Measurements from ENCODE around the gene TRIM65.

GRCh38 chr17:75910699-75911098, 13.9 kb upstream of the TRIM65 start:
- TF ChIP-seq CBX3 (IDR thresholded peaks at IDR 0.05; ENCODE audit: borderline replicate concordance, low read depth) = no peak
- TF ChIP-seq KAT2A (conservative IDR thresholded peaks at IDR 0.05; ENCODE audit: control insufficient read depth, low read depth, low read length) = no peak
- no peak for TF ChIP-seq POLR2AphosphoS5 (IDR thresholded peaks at IDR 0.05; ENCODE audit: low read length)
- TF ChIP-seq SMARCA5 (IDR thresholded peaks at IDR 0.05) = no peak
- no peak for TF ChIP-seq POLR2A (IDR thresholded peaks at IDR 0.05; ENCODE audit: low read depth, low read length)
- TF ChIP-seq BCLAF1 (IDR thresholded peaks at IDR 0.05) = no peak
- TF ChIP-seq CTCF (IDR thresholded peaks at IDR 0.05 in 2 of 3, conservative IDR thresholded peaks at IDR 0.05 in 1 of 3; ENCODE audit: control insufficient read depth in 2 of 3, extremely low read depth in 1 of 3, insufficient read depth in 1 of 3, low read depth in 3 of 3, low read length in 3 of 3) = no peak
- TF ChIP-seq EZH2 (IDR thresholded peaks at IDR 0.05; ENCODE audit: borderline replicate concordance, control insufficient read depth, low read depth, low read length) = no peak
- TF ChIP-seq ATF3 (IDR thresholded peaks at IDR 0.05; ENCODE audit: borderline replicate concordance, extremely low read depth, low read depth, low read length) = no peak
- TF ChIP-seq ATF2 (IDR thresholded peaks at IDR 0.05; ENCODE audit: low read length) = no peak
- TF ChIP-seq ZBTB33 (IDR thresholded peaks at IDR 0.05) = no peak

All from GM12878 (cell line).